Kidney epithelial cell (primary cell): ENCODE measurements around the gene FOSB. TPM values are rescaled to one million over a fixed set of nuclear protein-coding genes. Genes with fewer than 3 reads are reported as not detected.

Experiments
- DNase-seq: peaks from one replicate; pipeline ENCODE4 v3.0.0-alpha.2; 2010; ENCODE audit warnings: low read depth
- H3K27me3 ChIP-seq: 2 replicates; pipeline ENCODE4 v1.6.0; 2011; ENCODE audit warnings: low read length; ENCODE audit not compliant: control insufficient read depth, insufficient read depth
- H3K36me3 ChIP-seq: 2 replicates; pipeline ENCODE4 v1.5.1; 2011; ENCODE audit warnings: low read length; ENCODE audit not compliant: control insufficient read depth, insufficient read depth
- H3K4me3 ChIP-seq: 2 replicates; pipeline ENCODE4 v1.5.1; 2011; ENCODE audit warnings: low read depth, mild to moderate bottlenecking, control low read depth, low read length
- total RNA-seq: library from RNA; depleted of rRNA; stranded (reverse); fragments of >200 nt; gene quantifications from 2 replicates; pipeline ENCODE4 v1.2.3, GENCODE V29; 2015
- TF ChIP-seq, protein P1 (sequence below): IDR thresholded peaks from 2 replicates; pipeline ENCODE4 v1.5.1; 2011; ENCODE audit warnings: mild to moderate bottlenecking, moderate library complexity, low read length, control low read depth, inconsistent platforms; ENCODE audit not compliant: insufficient read depth, poor library complexity, severe bottlenecking

The FOSB gene
- total RNA-seq, 1 donor from 2014 or later: 1.6 TPM

DNA sequence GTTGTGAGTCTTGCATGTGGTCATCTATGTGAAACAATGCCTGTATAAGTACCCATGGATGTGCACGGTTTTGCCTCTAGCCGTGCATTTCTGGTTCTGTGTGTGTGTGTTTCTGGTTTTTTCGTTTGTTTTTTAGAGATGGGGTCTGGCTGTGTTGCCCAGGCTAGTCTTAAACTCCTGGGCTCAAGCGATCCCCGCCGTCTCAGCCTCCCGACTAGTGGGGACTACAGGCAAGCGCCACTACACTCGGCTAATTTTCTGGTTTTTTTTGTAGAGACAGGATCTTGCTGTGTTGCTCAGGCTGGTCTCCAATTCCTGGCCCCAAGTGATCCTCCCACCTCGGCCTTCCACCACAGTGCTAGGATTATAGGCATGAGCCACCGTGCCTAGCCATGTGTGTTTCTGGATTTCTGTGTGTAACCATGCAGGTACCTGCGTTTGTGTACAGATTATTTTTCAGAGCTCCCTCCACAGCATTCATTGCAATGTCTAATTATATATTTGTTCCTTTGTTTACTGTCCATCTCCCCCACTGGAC is 15.9 kb upstream of the FOSB start:
- no peaks in the 10 kb centered on the region for H3K27me3 ChIP-seq
- no peaks in the 10 kb centered on the region for H3K36me3 ChIP-seq
- DNase-seq: no peak
- no peak overlapping the region for H3K4me3 ChIP-seq
- TF ChIP-seq, protein P1, sequence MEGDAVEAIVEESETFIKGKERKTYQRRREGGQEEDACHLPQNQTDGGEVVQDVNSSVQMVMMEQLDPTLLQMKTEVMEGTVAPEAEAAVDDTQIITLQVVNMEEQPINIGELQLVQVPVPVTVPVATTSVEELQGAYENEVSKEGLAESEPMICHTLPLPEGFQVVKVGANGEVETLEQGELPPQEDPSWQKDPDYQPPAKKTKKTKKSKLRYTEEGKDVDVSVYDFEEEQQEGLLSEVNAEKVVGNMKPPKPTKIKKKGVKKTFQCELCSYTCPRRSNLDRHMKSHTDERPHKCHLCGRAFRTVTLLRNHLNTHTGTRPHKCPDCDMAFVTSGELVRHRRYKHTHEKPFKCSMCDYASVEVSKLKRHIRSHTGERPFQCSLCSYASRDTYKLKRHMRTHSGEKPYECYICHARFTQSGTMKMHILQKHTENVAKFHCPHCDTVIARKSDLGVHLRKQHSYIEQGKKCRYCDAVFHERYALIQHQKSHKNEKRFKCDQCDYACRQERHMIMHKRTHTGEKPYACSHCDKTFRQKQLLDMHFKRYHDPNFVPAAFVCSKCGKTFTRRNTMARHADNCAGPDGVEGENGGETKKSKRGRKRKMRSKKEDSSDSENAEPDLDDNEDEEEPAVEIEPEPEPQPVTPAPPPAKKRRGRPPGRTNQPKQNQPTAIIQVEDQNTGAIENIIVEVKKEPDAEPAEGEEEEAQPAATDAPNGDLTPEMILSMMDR: no peak

DNA sequence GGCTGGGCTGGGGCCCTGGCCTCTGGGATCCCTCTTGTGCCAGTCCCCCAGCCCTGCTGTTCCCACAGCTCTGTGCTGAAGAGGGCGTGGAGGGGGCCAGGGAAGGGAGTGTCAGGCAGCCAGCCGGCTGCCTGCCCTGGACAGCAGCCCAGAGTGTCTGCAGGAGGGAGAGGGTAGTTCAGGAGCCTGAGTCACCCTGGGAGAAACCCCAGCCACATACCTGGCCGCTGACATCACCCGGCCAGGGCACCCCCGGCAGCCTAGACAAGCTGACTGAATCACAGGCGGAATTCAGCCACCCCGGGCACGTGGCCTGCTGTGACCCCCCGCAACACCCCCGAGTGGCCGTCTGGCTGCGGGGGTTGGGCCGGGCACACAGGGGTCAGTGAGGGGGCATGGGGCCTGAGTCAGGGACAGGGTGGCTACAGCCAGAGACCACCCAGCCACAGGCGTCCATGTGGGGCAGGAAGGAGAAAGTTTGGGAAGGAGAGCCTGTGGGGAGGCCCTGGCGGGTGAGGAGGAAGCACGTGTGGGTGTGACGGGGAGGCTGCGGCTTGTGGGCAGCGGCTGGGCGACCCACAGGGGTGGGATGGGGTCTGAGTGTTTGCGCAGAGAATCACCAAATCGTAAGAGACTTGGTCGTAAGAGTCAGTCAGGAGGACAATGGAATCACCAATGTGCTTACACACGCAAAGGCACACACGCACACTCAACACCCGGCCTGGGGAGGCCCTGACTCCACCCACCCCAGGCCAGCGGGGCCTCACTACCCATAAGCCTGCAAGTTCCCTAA is 11.9 kb upstream of the FOSB start:
- Histone ChIP-seq H3K27me3 (no peaks in the 10 kb centered on the region), H3K4me3 (no peak overlapping the region), H3K36me3 (no peaks in the 10 kb centered on the region)
- TF ChIP-seq, protein P1: no peak
- DNase-seq: peak; percentile 98

DNA sequence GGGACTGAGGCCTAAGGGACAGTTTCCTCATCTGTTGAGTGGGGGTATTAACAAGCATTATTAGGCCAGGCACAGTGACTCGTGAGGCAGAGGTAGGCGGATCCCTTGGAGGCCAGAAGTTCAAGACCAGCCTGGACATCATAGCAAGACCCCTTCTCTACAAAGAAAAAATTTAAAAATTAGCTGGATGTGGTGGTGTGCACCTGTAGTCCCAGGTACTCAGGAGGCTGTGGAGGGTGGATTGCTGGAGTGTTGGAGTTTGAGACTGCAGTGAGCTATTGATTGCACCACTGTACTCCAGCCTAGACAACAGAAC is 11.3 kb upstream of the FOSB start:
- H3K36me3 ChIP-seq: no peaks in the 10 kb centered on the region
- H3K27me3 ChIP-seq: no peaks in the 10 kb centered on the region
- TF ChIP-seq, protein P1: no peak
- no peak for DNase-seq
- no peak overlapping the region for H3K4me3 ChIP-seq

DNA sequence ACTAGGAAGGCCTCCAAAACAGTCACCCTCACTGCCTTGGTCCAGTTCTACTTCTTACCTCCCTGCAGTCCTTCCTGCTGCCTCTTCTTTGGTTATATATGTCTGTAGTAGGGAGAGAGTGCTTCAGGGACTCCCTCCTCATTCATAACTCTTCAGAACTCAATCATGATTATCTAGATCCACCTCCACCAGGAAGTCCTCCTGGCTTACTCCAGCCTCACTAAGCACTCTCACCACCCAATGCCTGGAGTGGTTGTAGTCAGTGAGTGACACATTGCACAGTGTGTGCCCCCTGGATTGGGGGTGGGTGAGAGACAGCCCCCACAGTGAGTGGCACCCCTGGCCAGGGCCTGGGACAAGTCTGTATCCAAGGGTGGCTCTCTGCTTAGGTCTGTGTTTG is 10.0 kb upstream of the FOSB start:
- TF ChIP-seq, protein P1: no peak
- Histone ChIP-seq H3K4me3 (no peak overlapping the region), H3K36me3 (no peaks in the 10 kb centered on the region), H3K27me3 (no peaks in the 10 kb centered on the region)
- DNase-seq: no peak

DNA sequence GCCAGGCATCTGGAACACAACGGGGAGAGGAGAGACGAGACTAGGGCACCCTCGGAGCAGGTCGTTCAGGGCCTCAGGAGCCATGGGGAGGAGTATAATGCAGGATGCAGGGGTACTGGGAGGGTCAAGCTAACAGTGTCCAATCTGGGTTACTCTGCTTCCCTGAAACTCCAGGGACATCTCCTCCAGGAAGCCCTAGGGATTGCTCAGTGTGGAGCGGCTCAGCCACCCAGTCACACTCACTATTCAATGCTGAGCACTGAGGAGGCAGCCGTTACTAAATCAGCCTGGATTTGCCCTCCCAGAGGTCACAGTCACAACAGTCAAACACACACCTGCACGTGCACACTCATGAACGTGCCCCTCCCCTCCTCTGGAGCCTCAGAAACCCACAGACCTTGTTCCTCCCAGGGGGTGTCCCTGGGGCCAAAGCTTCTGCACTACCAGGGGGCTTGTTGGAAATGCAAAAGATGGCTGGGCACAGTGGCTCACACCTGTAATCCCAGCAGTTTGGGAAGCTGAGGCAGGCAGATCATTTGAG is 6.9 kb upstream of the FOSB start:
- H3K27me3 ChIP-seq: no peaks in the 10 kb centered on the region
- DNase-seq: no peak
- H3K36me3 ChIP-seq: no peaks in the 10 kb centered on the region
- no peak overlapping the region for H3K4me3 ChIP-seq
- TF ChIP-seq, protein P1: no peak
